ENCODE results near the gene BPIFB1. TPM values are rescaled to one million over a fixed set of nuclear protein-coding genes. Genes with fewer than 3 reads are reported as not detected.
A peak's percentile ranks its signal among the peaks of the same experiment; 100 is the strongest.

The BPIFB1 gene
- total RNA-seq, 2 donors from 2014 or later = 0.24 to 0.26 TPM

GRCh38 chr20:33251496-33251895 is 31.5 kb upstream of the BPIFB1 start:
- Mint-ChIP-seq H3K27ac (no peak overlapping the region), H3K36me3 (ENCODE audit: low read depth) (no peaks in the 10 kb centered on the region), H3K4me1 (no peaks in the 10 kb centered on the region), H3K27me3 (ENCODE audit: insufficient read depth) (peaks cover 13% of the 10 kb centered on the region), H3K4me3 (no peak overlapping the region), H3K9me3 (peaks cover 10% of the 10 kb centered on the region)
- Histone ChIP-seq H3K9me3 (ENCODE audit: control insufficient read depth, low read length) (peaks cover 22% of the 10 kb centered on the region), H3K9ac (ENCODE audit: extremely low read depth, low read length, poor library complexity, severe bottlenecking) (no peak overlapping the region), H3K27me3 (ENCODE audit: control insufficient read depth, insufficient read depth, low read length, poor library complexity, severe bottlenecking) (peaks cover 4% of the 10 kb centered on the region), H3K36me3 (ENCODE audit: control insufficient read depth, insufficient read depth, low read length) (no peaks in the 10 kb centered on the region), H3K4me3 (ENCODE audit: low read length) (no peak overlapping the region), H3K27ac (ENCODE audit: low read depth, low read length) (no peak overlapping the region), H3K4me1 (ENCODE audit: control insufficient read depth, insufficient read depth, low read length) (no peaks in the 10 kb centered on the region)
- WGBS, 2 experiments (ENCODE audit: insufficient coverage in 1 of 2, insufficient read length in 1 of 2) = 86 to 96% methylated on average over 3 of the region's 3 CpGs
- TF ChIP-seq CTCF (conservative IDR thresholded peaks at IDR 0.05) = no peak
- DNase-seq = peak; percentile 0

GRCh38 chr20:33252460-33252859 is 30.6 kb upstream of the BPIFB1 start:
- H3K27ac Mint-ChIP-seq = no peak overlapping the region
- Histone ChIP-seq H3K9me3 (ENCODE audit: control insufficient read depth, low read length) (peaks cover 22% of the 10 kb centered on the region), H3K27ac (ENCODE audit: low read depth, low read length) (no peak overlapping the region), H3K9ac (ENCODE audit: extremely low read depth, low read length, poor library complexity, severe bottlenecking) (no peak overlapping the region), H3K4me3 (ENCODE audit: low read length) (no peak overlapping the region), H3K36me3 (ENCODE audit: control insufficient read depth, insufficient read depth, low read length) (no peaks in the 10 kb centered on the region), H3K4me1 (ENCODE audit: control insufficient read depth, insufficient read depth, low read length) (no peaks in the 10 kb centered on the region), H3K27me3 (ENCODE audit: control insufficient read depth, insufficient read depth, low read length, poor library complexity, severe bottlenecking) (peaks cover 7% of the 10 kb centered on the region)
- H3K4me1 Mint-ChIP-seq = no peaks in the 10 kb centered on the region
- DNase-seq = no peak
- no peaks in the 10 kb centered on the region for H3K36me3 Mint-ChIP-seq (ENCODE audit: low read depth)
- H3K9me3 Mint-ChIP-seq = peaks cover 10% of the 10 kb centered on the region
- TF ChIP-seq CTCF (conservative IDR thresholded peaks at IDR 0.05) = no peak
- H3K4me3 Mint-ChIP-seq = no peak overlapping the region
- WGBS, 2 experiments (ENCODE audit: insufficient coverage in 1 of 2, insufficient read length in 1 of 2) = 92 to 100% methylated on average over 1 to 3 of the region's 3 CpGs
- H3K27me3 Mint-ChIP-seq (ENCODE audit: insufficient read depth) = peaks cover 15% of the 10 kb centered on the region

- H3K9me3 Mint-ChIP-seq = peaks cover 10% of the 10 kb centered on the region
- H3K27me3 Mint-ChIP-seq (ENCODE audit: insufficient read depth) = peaks cover 8% of the 10 kb centered on the region
- H3K4me3 Mint-ChIP-seq = no peak overlapping the region
- Histone ChIP-seq H3K4me3 (ENCODE audit: low read length) (no peak overlapping the region), H3K27ac (ENCODE audit: low read depth, low read length) (no peak overlapping the region), H3K27me3 (ENCODE audit: control insufficient read depth, insufficient read depth, low read length, poor library complexity, severe bottlenecking) (peaks cover 7% of the 10 kb centered on the region), H3K4me1 (ENCODE audit: control insufficient read depth, insufficient read depth, low read length) (no peaks in the 10 kb centered on the region), H3K36me3 (ENCODE audit: control insufficient read depth, insufficient read depth, low read length) (no peaks in the 10 kb centered on the region), H3K9ac (ENCODE audit: extremely low read depth, low read length, poor library complexity, severe bottlenecking) (no peak overlapping the region), H3K9me3 (ENCODE audit: control insufficient read depth, low read length) (peaks cover 22% of the 10 kb centered on the region)
- no peak for DNase-seq
- no peaks in the 10 kb centered on the region for H3K4me1 Mint-ChIP-seq
- no peaks in the 10 kb centered on the region for H3K36me3 Mint-ChIP-seq (ENCODE audit: low read depth)
- no peak for TF ChIP-seq CTCF (conservative IDR thresholded peaks at IDR 0.05)
- no peak overlapping the region for H3K27ac Mint-ChIP-seq
- WGBS, 2 experiments (ENCODE audit: insufficient coverage in 1 of 2, insufficient read length in 1 of 2) = 83% methylated on average over 2 of the region's 2 CpGs; no CpG with 5 or more reads in 1 of the 2 experiments
Measured at GRCh38 chr20:33255005-33255404, 28.0 kb upstream of the BPIFB1 start.
